HepG2 (cell line): ENCODE data around the gene SAMD10. TPM values are rescaled to one million over a fixed set of nuclear protein-coding genes. Genes with fewer than 3 reads are reported as not detected.

ENCODE experiments used
- AGO2 ChIP-seq: fragments of 200-400 bp; formaldehyde crosslinking; optimal IDR thresholded peaks from 2 replicates; pipeline ENCODE3; 2017; ENCODE audit warnings: mild to moderate bottlenecking, low read depth, low read length, moderate library complexity
- CBFB ChIP-seq: sonication (generic); formaldehyde crosslinking; IDR thresholded peaks from 2 replicates; pipeline ENCODE4 v1.4.0; 2020; ENCODE audit warnings: missing genetic modification reagents
- FOSL2 ChIP-seq: sonication (generic); formaldehyde crosslinking; IDR thresholded peaks from 2 replicates; pipeline ENCODE4 v1.4.0; 2020; ENCODE audit warnings: missing genetic modification reagents
- HNRNPH1 ChIP-seq: fragments of 200-400 bp; formaldehyde crosslinking; optimal IDR thresholded peaks from 2 replicates; pipeline ENCODE3; 2017; ENCODE audit warnings: mild to moderate bottlenecking, low read depth, low read length
- HNRNPUL1 ChIP-seq: fragments of 200-400 bp; formaldehyde crosslinking; IDR thresholded peaks from 2 replicates; pipeline ENCODE4 v1.6.1; 2017; ENCODE audit warnings: low read depth, mild to moderate bottlenecking, low read length, moderate library complexity
- MAF1 ChIP-seq: sonication (generic); formaldehyde crosslinking; IDR thresholded peaks from 2 replicates; pipeline ENCODE4 v1.5.0; 2020; ENCODE audit warnings: missing genetic modification reagents, borderline replicate concordance
- PTBP1 ChIP-seq: fragments of 200-400 bp; formaldehyde crosslinking; IDR thresholded peaks from 2 replicates; pipeline ENCODE4 v1.6.1; 2018; ENCODE audit warnings: low read length, low read depth; ENCODE audit not compliant: poor library complexity, severe bottlenecking
- SATB2 ChIP-seq: sonication (generic); formaldehyde crosslinking; IDR thresholded peaks from 2 replicates; pipeline ENCODE4 v1.5.0; 2020; ENCODE audit warnings: missing genetic modification reagents
- SMARCC2 ChIP-seq: fragments of 450-650 bp; IDR thresholded peaks from 2 replicates; pipeline ENCODE4 v1.6.1; 2017; ENCODE audit warnings: antibody characterized with exemption, mild to moderate bottlenecking
- TAF1 ChIP-seq: sonication (generic); formaldehyde crosslinking; IDR thresholded peaks from 2 replicates; pipeline ENCODE4 v1.4.0; 2020; ENCODE audit warnings: missing genetic modification reagents
- ZNF101 ChIP-seq: sonication (generic); formaldehyde crosslinking; IDR thresholded peaks from 2 replicates; pipeline ENCODE4 v1.4.0; 2020; ENCODE audit warnings: mild to moderate bottlenecking, low read depth, missing genetic modification reagents, borderline replicate concordance
- ZNF224 ChIP-seq: sonication (generic); formaldehyde crosslinking; IDR thresholded peaks from 2 replicates; pipeline ENCODE4 v1.5.0; 2020; ENCODE audit warnings: mild to moderate bottlenecking, missing genetic modification reagents
- ZNF468 ChIP-seq: sonication (generic); formaldehyde crosslinking; IDR thresholded peaks from 2 replicates; pipeline ENCODE4 v1.8.0; 2022; ENCODE audit warnings: mild to moderate bottlenecking, moderate library complexity, missing genetic modification reagents
- polyA plus RNA-seq, 8 experiments: library from polyadenylated mRNA; depleted of rRNA in 3 of 8; stranded (reverse) in 7 of 8; unstranded in 1 of 8; fragments of >200 nt; fragmentation: Illumina TruSeq in 4 of 8; extraction: Trizol in 4 of 8; gene quantifications; 2 replicates each; pipeline versions ENCODE4 v1.2.1 to v1.2.3, GENCODE V29; 2011 to 2016; ENCODE audit warnings: low read depth in 4 of 8, missing spikeins in 1 of 8, mixed read lengths in 1 of 8; ENCODE audit not compliant: insufficient read depth in 1 of 8
- total RNA-seq, 5 experiments: library from RNA; depleted of rRNA; stranded (reverse); fragments of >200 nt; fragmentation: Illumina TruSeq; extraction: Trizol; gene quantifications; 2 replicates each; pipeline ENCODE4 v1.2.3, GENCODE V29; 2016; ENCODE audit warnings: low read depth in 1 of 5
- TF ChIP-seq, protein P1 (sequence below): IDR thresholded peaks from 2 replicates; pipeline ENCODE4 v1.6.1; 2016; ENCODE audit warnings: low read depth, control low read depth
- TF ChIP-seq, protein P2 (sequence below): sonication (generic); formaldehyde crosslinking; IDR thresholded peaks from 2 replicates; pipeline ENCODE4 v1.4.0; 2020; ENCODE audit warnings: mild to moderate bottlenecking, missing genetic modification reagents
- TF ChIP-seq, protein P3 (sequence below): sonication (generic); formaldehyde crosslinking; IDR thresholded peaks from 2 replicates; pipeline ENCODE4 v1.8.0; 2022; ENCODE audit warnings: mild to moderate bottlenecking, missing genetic modification reagents, moderate library complexity
- TF ChIP-seq, protein P4 (sequence below): IDR thresholded peaks from 2 replicates; pipeline ENCODE4 v1.6.1; 2012; ENCODE audit warnings: low read length, improper control_type of control experiment

Gene SAMD10
- total and polyA plus RNA-seq, 2 of the 13 experiments (the other 11 are each of a cell fraction or from before 2014, with no cell fraction given): 6.1 to 11.0 TPM

DNA sequence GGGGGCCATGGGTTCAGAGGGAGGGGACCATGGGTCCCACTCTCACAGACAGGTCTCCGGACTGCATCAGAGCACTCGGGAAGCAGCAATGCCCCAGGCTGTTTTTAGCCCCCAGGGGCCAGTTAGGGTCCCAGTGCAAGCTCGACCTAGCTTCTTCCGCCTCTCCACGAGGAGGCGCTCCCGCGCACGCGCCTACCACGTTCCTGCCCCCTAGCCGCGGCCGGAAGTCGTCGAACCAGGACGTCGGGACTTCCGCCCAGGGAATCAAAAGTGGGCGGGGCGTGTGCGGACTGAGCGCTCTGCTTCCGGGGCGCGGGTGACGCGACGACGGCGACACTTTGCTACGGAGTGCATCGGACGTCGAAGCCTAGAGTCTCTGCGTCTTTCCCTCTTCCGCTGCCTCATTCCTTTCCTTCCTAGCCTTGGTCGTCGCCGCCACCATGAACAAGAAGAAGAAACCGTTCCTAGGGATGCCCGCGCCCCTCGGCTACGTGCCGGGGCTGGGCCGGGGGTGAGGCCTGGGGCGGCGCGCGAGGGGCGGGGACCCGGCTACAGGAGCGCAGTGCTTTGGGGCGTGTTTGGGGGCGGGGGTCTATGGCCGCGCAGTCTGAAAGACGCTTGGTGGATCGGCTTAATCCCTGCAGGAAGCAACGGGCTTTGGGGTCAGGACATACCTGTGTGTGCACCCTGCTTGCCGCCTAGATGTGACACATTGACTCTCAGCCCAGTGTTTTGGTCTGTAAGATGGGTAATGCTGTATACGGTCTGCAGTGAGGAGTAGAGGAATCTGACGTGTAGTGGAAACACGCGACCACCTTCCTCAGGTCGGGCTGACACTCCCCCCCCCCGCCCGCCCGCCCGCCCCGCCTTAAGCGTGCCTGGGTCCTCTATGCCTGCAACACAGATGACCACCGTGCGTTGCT is 1.6 kb upstream of the SAMD10 start, which contains the start of gene PRPF6 (continued):
- no peak for TF ChIP-seq ZNF468
- TF ChIP-seq ZNF101: no peak
- TF ChIP-seq CBFB (CRISPR knock-in tag): peak; percentile 94
- TF ChIP-seq ZNF224 (CRISPR knock-in tag): peak; percentile 88; the same call in 1 of the 2 replicates
- TF ChIP-seq AGO2: peak; percentile 73
- TF ChIP-seq HNRNPH1: no peak
- TF ChIP-seq, protein P1, sequence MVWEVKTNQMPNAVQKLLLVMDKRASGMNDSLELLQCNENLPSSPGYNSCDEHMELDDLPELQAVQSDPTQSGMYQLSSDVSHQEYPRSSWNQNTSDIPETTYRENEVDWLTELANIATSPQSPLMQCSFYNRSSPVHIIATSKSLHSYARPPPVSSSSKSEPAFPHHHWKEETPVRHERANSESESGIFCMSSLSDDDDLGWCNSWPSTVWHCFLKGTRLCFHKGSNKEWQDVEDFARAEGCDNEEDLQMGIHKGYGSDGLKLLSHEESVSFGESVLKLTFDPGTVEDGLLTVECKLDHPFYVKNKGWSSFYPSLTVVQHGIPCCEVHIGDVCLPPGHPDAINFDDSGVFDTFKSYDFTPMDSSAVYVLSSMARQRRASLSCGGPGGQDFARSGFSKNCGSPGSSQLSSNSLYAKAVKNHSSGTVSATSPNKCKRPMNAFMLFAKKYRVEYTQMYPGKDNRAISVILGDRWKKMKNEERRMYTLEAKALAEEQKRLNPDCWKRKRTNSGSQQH (CRISPR knock-in tag): peak; percentile 93
- TF ChIP-seq SMARCC2: no peak
- TF ChIP-seq FOSL2 (CRISPR knock-in tag): peak; percentile 84
- TF ChIP-seq, protein P2, sequence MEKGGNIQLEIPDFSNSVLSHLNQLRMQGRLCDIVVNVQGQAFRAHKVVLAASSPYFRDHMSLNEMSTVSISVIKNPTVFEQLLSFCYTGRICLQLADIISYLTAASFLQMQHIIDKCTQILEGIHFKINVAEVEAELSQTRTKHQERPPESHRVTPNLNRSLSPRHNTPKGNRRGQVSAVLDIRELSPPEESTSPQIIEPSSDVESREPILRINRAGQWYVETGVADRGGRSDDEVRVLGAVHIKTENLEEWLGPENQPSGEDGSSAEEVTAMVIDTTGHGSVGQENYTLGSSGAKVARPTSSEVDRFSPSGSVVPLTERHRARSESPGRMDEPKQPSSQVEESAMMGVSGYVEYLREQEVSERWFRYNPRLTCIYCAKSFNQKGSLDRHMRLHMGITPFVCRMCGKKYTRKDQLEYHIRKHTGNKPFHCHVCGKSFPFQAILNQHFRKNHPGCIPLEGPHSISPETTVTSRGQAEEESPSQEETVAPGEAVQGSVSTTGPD (CRISPR knock-in tag): no peak
- TF ChIP-seq SATB2 (CRISPR knock-in tag): peak; percentile 55; the same call in 1 of the 2 replicates
- TF ChIP-seq, protein P3, sequence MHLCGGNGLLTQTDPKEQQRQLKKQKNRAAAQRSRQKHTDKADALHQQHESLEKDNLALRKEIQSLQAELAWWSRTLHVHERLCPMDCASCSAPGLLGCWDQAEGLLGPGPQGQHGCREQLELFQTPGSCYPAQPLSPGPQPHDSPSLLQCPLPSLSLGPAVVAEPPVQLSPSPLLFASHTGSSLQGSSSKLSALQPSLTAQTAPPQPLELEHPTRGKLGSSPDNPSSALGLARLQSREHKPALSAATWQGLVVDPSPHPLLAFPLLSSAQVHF: peak; percentile 96
- TF ChIP-seq TAF1 (CRISPR knock-in tag): peak; percentile 92
- TF ChIP-seq, protein P4, sequence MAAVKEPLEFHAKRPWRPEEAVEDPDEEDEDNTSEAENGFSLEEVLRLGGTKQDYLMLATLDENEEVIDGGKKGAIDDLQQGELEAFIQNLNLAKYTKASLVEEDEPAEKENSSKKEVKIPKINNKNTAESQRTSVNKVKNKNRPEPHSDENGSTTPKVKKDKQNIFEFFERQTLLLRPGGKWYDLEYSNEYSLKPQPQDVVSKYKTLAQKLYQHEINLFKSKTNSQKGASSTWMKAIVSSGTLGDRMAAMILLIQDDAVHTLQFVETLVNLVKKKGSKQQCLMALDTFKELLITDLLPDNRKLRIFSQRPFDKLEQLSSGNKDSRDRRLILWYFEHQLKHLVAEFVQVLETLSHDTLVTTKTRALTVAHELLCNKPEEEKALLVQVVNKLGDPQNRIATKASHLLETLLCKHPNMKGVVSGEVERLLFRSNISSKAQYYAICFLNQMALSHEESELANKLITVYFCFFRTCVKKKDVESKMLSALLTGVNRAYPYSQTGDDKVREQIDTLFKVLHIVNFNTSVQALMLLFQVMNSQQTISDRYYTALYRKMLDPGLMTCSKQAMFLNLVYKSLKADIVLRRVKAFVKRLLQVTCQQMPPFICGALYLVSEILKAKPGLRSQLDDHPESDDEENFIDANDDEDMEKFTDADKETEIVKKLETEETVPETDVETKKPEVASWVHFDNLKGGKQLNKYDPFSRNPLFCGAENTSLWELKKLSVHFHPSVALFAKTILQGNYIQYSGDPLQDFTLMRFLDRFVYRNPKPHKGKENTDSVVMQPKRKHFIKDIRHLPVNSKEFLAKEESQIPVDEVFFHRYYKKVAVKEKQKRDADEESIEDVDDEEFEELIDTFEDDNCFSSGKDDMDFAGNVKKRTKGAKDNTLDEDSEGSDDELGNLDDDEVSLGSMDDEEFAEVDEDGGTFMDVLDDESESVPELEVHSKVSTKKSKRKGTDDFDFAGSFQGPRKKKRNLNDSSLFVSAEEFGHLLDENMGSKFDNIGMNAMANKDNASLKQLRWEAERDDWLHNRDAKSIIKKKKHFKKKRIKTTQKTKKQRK: no peak
- TF ChIP-seq HNRNPUL1: no peak
- TF ChIP-seq PTBP1: peak; percentile 84
- TF ChIP-seq MAF1 (CRISPR knock-in tag): peak; percentile 92
